ENCODE results near the gene TIMM17A.
A peak's percentile ranks its signal among the peaks of the same experiment; 100 is the strongest.
"Not testable (repeated sequence)": the region's sequence is repeated elsewhere in the genome, so short reads cannot be mapped to it uniquely, and the experiment has no call there.

Gene TIMM17A

DNA sequence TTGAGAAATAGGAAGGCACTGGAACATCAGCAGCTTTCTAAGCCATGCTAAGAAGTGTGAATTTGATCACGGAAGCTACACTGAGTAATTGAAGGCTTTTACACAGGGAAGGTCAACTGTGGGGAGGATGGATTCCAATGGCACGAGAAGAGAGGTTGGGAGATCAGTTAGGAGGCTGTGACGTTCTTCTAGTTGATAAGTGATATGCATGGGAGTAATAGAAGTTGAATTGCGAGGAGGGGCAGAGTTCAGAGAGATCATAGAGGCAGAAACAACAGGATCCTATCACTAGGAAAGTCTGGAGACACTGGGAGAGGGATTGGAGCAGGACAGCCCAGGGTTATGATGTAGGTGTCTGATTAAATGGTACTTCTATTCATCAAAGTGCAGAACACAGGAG lies 25.2 kb upstream of the TIMM17A start:
- no peak for TF ChIP-seq CTCF (IDR thresholded peaks at IDR 0.05; ENCODE audit: low read depth, low read length)
- DNase-seq (ENCODE audit: extremely low read depth, low read depth), result no peak

GRCh38 chr1:201930803-201931202 lies 24.5 kb upstream of the TIMM17A start:
- TF ChIP-seq CTCF (IDR thresholded peaks at IDR 0.05; ENCODE audit: low read depth, low read length), result no peak
- DNase-seq (ENCODE audit: extremely low read depth, low read depth), result no peak

DNA sequence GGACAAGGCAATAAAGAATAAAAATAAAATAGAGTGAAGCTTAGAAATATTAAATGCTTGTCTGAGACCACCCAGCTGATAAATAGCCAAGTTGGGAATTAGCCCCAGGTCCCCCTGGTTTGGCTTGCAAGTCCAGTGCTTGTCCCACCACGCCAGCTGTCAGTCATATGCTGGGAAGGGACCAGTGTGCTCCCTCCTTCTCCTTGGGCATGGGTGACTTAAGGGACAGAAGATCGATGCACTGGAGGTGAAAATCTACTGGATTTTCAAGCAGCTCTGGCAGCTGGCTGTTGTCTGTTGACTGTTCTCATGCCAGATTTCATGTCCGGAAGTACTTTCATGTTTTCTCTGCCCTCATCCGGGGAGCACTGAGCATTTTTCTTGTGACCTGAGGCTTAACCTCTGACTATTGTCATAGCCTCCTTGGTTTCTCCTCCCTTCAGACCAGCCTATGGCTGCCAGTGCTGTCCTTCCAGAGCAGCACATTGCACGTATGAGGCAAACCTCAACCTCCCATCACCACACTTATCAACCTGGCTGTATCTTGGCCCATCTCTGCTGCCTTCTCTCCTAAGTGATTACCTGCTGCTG lies 21.4 kb upstream of the TIMM17A start:
- DNase-seq (ENCODE audit: extremely low read depth, low read depth), result no peak

DNA sequence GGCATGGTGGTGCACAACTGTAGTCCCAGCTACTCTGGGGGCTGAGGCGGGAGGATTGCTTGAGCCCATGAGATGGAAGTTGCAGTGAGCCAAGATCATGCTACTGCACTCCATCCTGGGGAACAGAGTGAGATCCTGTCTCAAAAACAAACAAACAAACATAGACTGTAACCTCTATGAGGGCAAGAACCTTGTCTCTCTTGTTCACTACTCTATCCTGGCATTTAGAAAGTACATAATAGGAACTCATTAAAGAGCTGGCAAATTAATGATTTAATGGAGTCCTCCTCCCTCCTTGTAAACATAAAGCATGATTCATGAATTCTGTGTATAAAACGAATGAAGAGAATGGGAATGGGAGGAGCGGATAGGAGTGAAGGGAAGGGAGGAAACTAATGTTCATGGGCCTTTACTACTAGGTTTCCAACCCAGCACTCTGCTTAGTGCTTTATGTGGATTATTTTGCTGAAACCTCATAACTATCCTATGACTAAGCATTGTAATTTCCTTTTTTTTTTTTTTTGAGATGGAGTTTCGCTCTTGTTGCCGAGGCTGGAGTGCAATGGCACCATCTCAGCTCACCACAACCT lies 17.6 kb upstream of the TIMM17A start:
- peak; percentile 34 for DNase-seq (ENCODE audit: extremely low read depth, low read depth)
- no peak for TF ChIP-seq CTCF (IDR thresholded peaks at IDR 0.05; ENCODE audit: low read depth, low read length)

More for the DNA sequence above, 21.4 kb upstream of the TIMM17A start:
- TF ChIP-seq CTCF (IDR thresholded peaks at IDR 0.05; ENCODE audit: low read depth, low read length), result no peak

GRCh38 chr1:201938440-201939035 lies 16.8 kb upstream of the TIMM17A start:
- no peak for DNase-seq (ENCODE audit: extremely low read depth, low read depth)
- no peak for TF ChIP-seq CTCF (IDR thresholded peaks at IDR 0.05; ENCODE audit: low read depth, low read length)

- TF ChIP-seq CTCF (IDR thresholded peaks at IDR 0.05; ENCODE audit: low read depth, low read length), result no peak
- DNase-seq (ENCODE audit: extremely low read depth, low read depth), result no peak
These were observed 16.2 kb upstream of the TIMM17A start for GRCh38 chr1:201939148-201939547.

GRCh38 chr1:201939574-201939973 lies 15.7 kb upstream of the TIMM17A start:
- no peak for TF ChIP-seq CTCF (IDR thresholded peaks at IDR 0.05; ENCODE audit: low read depth, low read length)
- DNase-seq (ENCODE audit: extremely low read depth, low read depth), result no peak

DNA sequence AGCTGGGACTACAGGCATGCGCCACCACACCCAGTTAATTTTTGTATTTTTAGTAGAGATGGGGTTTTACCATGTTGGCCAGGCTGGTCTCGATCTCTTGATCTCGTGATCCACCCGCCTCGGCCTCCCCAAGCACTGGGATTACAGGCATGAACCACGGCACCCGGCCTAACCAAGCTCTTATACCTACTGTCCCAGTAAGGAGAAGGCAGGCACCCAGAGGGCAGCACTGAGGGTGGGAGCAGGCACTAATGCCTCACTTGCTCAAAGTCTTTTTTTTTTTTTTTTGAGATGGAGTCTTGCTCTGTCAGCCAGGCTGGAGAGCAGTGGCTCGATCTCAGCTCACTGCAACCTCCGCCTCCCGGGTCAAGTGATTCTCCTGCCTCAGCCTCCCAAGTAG lies 15.0 kb upstream of the TIMM17A start:
- DNase-seq (ENCODE audit: extremely low read depth, low read depth), result not testable (repeated sequence)
